K562 (cell line): Measurements from ENCODE around the gene YAF2.

Experiments used
- CTCF ChIP-seq, 3 experiments: IDR thresholded peaks in 2 of 3; conservative IDR thresholded peaks in 1 of 3; 2 replicates each; pipeline ENCODE4 v1.5.1; 2011 to 2012; ENCODE audit warnings: low read length in 3 of 3, mild to moderate bottlenecking in 3 of 3, control low read depth in 2 of 3, improper control_type of control experiment in 1 of 3, inconsistent platforms in 1 of 3, low read depth in 1 of 3, mixed read lengths in 1 of 3, moderate library complexity in 1 of 3; ENCODE audit not compliant: insufficient read depth in 2 of 3
- ELF1 ChIP-seq: fragments of 200-800 bp; sonication (Bioruptor generic); IDR thresholded peaks from 2 replicates; pipeline ENCODE4 v1.6.1; 2016; ENCODE audit warnings: missing genetic modification characterization, missing compliant biosample characterization
- MCM3 ChIP-seq: fragments of 450-650 bp; IDR thresholded peaks from 2 replicates; pipeline ENCODE4 v1.6.1; 2016
- NFRKB ChIP-seq: fragments of 450-650 bp; IDR thresholded peaks from 2 replicates; pipeline ENCODE4 v1.6.1; 2016; ENCODE audit warnings: low read depth
- RAD51 ChIP-seq: fragments of 450-650 bp; IDR thresholded peaks from 2 replicates; pipeline ENCODE4 v1.7.1; 2016; ENCODE audit warnings: low read depth, mild to moderate bottlenecking, borderline replicate concordance
- TCF7L2 ChIP-seq: fragments of 150-350 bp; IDR thresholded peaks from 2 replicates; pipeline ENCODE4 v1.6.1; 2016; ENCODE audit warnings: low read depth, mild to moderate bottlenecking, low read length, moderate library complexity
- ZNF778 ChIP-seq: fragments of 450-650 bp; formaldehyde crosslinking; IDR thresholded peaks from 2 replicates; pipeline ENCODE4 v1.4.0; 2020; ENCODE audit warnings: mild to moderate bottlenecking, moderate library complexity

GRCh38 chr12:42145552-42146215, 92.4 kb downstream of the YAF2 start:
- TF ChIP-seq RAD51 (no peak), CTCF (IDR thresholded peaks at IDR 0.05 in 2 of 3, conservative IDR thresholded peaks at IDR 0.05 in 1 of 3; ENCODE audit: insufficient read depth in 2 of 3, low read depth in 1 of 3, low read length in 3 of 3) (peak; percentile 13 to 37 (median 32); a peak in 3 of 6 replicates), TCF7L2 (no peak), ZNF778 (CRISPR knock-in tag) (no peak), NFRKB (no peak), ELF1 (tag) (no peak), MCM3 (no peak)
